ENCODE data around the gene GFOD1. TPM values are rescaled to one million over a fixed set of nuclear protein-coding genes. Genes with fewer than 3 reads are reported as not detected.

The GFOD1 gene
- total RNA-seq, 2 donors from 2014 or later = 10.0 to 12.2 TPM

- TF ChIP-seq POLR2A (IDR thresholded peaks at IDR 0.05) (no peak), POLR2AphosphoS5 (IDR thresholded peaks at IDR 0.05) (no peak)
- TF ChIP-seq, protein P1, sequence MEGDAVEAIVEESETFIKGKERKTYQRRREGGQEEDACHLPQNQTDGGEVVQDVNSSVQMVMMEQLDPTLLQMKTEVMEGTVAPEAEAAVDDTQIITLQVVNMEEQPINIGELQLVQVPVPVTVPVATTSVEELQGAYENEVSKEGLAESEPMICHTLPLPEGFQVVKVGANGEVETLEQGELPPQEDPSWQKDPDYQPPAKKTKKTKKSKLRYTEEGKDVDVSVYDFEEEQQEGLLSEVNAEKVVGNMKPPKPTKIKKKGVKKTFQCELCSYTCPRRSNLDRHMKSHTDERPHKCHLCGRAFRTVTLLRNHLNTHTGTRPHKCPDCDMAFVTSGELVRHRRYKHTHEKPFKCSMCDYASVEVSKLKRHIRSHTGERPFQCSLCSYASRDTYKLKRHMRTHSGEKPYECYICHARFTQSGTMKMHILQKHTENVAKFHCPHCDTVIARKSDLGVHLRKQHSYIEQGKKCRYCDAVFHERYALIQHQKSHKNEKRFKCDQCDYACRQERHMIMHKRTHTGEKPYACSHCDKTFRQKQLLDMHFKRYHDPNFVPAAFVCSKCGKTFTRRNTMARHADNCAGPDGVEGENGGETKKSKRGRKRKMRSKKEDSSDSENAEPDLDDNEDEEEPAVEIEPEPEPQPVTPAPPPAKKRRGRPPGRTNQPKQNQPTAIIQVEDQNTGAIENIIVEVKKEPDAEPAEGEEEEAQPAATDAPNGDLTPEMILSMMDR (IDR thresholded peaks at IDR 0.05) = no peak
- Histone ChIP-seq H3K27me3 (replicated peaks; ENCODE audit: insufficient read depth) (no peaks in the 10 kb centered on the region), H3K4me1 (replicated peaks) (no peaks in the 10 kb centered on the region), H3K36me3 (no peaks in the 10 kb centered on the region), H3K27ac (no peak overlapping the region), H3K4me3 (no peak overlapping the region), H3K9me3 (no peaks in the 10 kb centered on the region)
- intact Hi-C loops (cut with DNase I) = no loop called here
- DNase-seq (ENCODE audit: low spot score) = no peak
- WGBS = 96% methylated on average over 1 of the region's 1 CpG
Observed at GRCh38 chr6:13308332-13308731, 179.1 kb downstream of the GFOD1 start.

Other genes with a start within 250 kb of the GFOD1 start
- 10 to 100 TPM; 11.6 to 27.9 TPM for gene TBC1D7, start 159.1 kb downstream of the GFOD1 start, total RNA-seq
- 10 to 100 TPM in 1 of 2 donors, 1 to 10 TPM in 1; 9.1 to 11.5 TPM for gene SIRT5, start 87.0 kb upstream of the GFOD1 start, total RNA-seq
- gene NOL7, start 127.7 kb upstream of the GFOD1 start, total RNA-seq = 100 to 1,000 TPM in 1 of 2 donors, 10 to 100 TPM in 1; 68.3 to 108 TPM
- gene RANBP9, start 224.2 kb upstream of the GFOD1 start, total RNA-seq = 10 to 100 TPM; 37.8 to 59.0 TPM